HG03060 (cell line): ENCODE results near the gene CLPTM1.

Experiments used
- ATAC-seq: cut with Tn5 transposase; IDR thresholded peaks from one replicate; pipeline ENCODE4 v1.9.1; 2021; ENCODE audit warnings: low read depth, moderate number of reproducible peaks; ENCODE audit not compliant: unreplicated experiment

CLPTM1 gene

DNA sequence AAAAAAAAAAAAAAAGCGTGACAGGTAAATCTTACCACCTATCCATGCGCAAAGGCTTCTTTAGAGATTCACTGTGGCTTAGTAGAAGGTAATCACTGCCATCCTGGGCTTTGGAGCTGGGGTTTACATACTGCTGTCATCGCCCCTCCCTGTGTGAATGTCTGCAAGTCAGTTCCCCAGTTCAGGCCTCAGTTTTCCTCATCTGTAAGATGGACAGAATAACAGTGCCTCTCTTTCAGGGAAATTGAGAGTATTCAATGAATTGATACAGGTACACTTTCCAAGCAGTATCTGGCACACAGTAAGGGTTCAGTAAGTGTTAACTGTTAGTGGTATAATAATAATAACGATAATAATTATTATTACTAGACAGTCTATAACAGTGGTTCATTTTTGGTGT, 48.3 kb downstream of the CLPTM1 start:
- ATAC-seq, result no peak

GRCh38 chr19:45005787-45006186, 50.6 kb downstream of the CLPTM1 start:
- no peak for ATAC-seq

DNA sequence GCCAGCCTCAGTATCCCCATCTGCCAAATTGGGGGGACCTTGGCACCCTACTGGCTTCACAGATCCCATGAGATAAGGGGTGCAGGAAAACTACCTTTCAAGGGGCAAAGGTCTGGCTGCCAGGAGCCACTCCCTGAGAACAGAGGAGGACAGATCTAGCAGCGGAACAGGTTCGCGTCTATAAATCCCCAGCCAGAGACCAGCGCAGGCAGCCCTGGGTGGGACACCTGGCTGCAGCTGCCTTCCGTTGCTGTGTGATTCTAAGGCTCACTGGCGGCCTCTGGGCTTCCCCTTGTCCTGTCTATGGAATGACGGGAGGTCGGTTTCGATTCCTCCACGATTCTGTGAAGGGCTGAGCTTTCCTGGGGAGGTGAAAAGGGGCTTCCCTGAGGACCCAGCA, 53.4 kb downstream of the CLPTM1 start:
- ATAC-seq, result no peak

DNA sequence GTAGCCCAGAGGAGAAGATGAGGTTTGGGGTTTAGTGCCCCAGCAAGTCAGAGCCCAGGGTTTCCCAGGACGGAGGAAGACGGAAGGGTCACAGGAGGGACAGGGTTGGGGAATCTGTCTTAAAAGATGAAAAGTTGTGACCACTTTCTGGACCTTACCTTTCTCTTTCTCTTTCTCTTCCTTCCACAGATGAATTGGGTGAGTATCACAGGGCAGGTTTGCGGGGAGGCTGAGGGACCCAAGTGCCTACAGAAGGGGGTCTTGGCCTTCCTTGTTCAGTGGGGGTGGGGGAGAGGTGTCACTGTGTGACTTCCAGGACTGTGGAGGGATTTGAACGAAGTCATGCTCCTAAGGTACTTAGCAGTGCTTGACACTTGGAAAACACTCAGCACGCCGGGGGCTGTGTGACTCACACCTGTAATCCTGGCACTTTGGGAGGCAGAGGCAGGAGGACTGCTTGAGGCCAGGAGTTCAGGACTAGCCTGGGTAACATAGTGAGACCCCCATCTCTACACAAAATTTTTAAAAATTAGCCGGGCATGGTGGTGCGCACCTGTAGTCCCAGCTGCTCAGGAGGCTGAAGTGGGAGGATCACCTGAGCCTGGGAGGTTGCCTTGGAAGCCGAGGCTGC, 54.6 kb downstream of the CLPTM1 start:
- ATAC-seq, result no peak

- ATAC-seq, result no peak
Observed at GRCh38 chr19:45010306-45010705, 55.1 kb downstream of the CLPTM1 start.

- no peak for ATAC-seq
Observed at GRCh38 chr19:45011959-45012358, 56.8 kb downstream of the CLPTM1 start.

DNA sequence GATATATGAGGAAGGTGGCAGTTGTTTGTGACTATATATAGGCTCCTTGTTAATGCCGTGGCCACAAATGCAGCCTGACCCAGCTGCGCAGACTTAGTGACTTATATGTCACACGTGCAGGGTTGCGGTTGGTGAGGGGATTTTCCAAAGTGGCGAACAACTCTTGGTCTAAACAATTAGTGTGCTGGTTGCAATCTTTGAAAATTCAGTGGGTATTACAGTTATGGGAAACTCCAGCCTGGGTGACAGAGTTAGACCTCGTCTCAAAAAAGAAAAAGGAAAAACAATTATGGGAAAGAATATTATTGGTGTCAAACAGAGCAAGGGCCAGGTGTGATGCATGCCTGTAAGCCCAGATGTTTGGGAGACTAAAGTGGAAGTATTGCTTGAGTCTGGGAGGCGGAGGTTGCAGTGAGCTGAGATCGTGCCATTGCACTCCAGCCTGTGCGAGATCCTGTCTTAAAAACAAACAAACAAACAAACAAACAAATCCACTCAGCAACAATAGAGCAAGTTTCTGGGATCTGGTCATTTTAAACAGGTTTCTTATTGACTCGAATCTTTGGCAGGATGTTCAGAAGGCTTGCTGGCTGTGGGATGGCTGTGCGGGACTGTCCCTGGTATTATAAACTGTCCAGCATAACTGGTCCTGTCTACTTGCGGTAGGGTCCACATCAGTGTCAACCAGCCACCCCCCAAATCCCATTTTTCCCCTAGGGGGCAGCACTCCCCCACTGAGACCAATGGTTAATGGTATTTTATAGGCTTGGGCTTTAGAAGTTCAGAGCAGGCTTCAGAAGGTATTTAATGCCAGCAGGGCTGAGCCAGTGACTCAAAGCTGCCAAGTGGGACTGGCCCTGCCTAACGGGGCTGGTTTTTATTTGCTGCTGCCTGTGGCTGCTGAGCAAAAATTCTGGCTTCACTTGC, 61.5 kb downstream of the CLPTM1 start:
- ATAC-seq, result peak; percentile 67

- no peak for ATAC-seq
Observed at GRCh38 chr19:45019187-45019586, 64.0 kb downstream of the CLPTM1 start.

- no peak for ATAC-seq
Observed at GRCh38 chr19:45020071-45020470, 64.9 kb downstream of the CLPTM1 start.

DNA sequence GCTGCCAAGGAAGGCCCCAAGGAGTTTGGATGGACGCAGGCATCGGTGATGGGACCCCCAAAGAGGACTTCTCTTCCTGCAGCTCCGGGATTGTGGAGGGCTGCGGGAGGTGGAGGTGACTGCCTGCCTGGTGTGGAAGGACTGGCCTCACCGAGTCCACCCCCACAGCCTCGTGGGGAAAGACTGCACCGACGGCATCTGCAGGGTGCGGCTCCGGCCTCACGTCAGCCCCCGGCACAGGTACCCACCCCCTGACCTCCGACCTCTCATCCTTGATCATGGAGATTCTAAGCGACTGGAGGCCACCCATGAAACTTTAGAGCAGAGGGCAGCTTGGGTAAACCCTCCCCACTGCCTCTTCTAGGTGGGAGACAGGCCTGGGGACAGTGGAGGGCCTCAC, 66.8 kb downstream of the CLPTM1 start:
- no peak for ATAC-seq

DNA sequence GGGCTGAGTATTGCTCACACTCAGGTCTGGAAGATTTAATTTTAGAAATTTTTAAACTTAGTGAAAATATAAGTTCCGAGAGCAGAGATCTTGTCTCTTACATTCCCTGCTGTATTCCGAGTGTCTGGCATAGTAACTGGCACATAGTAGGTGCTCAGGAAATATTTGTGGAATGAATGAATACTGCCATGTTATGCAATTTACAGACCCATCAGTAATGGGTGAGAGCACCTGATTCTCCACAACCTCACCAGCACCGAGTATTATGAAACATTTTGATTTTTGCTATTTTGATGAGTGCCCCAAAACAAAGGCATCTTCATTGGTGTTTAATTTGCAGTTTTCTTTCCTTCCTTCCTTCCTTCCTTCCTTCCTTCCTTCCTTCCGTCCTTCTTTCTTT, 67.9 kb downstream of the CLPTM1 start:
- ATAC-seq, result no peak

- no peak for ATAC-seq
Observed at GRCh38 chr19:45025264-45025663, 70.1 kb downstream of the CLPTM1 start.

GRCh38 chr19:45027371-45027770, 72.2 kb downstream of the CLPTM1 start:
- ATAC-seq, result no peak

GRCh38 chr19:45030825-45031224, 75.6 kb downstream of the CLPTM1 start:
- no peak for ATAC-seq

- no peak for ATAC-seq
Observed at GRCh38 chr19:45032421-45032820, 77.2 kb downstream of the CLPTM1 start.

DNA sequence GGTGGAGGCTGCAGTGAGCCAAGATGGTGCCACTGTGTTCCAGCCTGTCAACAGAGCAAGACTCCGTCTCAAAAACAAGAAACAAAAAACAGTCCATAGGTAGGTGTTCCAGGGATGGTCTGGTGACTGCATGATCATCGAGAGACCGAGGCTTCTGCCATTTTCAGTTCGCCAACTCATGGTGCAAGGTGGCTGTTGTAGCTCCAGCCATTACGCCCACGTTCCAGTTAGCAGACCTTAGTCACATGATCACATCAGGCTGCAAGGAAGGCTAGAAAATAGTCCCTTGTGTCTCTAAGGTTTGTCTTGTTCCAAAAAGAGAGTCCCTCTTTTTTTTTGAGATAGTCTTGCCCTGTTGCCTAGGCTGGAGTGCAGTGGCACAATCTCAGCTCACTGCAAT, 80.6 kb downstream of the CLPTM1 start:
- ATAC-seq, result no peak

GRCh38 chr19:45037393-45038169, 82.4 kb downstream of the CLPTM1 start:
- no peak for ATAC-seq

DNA sequence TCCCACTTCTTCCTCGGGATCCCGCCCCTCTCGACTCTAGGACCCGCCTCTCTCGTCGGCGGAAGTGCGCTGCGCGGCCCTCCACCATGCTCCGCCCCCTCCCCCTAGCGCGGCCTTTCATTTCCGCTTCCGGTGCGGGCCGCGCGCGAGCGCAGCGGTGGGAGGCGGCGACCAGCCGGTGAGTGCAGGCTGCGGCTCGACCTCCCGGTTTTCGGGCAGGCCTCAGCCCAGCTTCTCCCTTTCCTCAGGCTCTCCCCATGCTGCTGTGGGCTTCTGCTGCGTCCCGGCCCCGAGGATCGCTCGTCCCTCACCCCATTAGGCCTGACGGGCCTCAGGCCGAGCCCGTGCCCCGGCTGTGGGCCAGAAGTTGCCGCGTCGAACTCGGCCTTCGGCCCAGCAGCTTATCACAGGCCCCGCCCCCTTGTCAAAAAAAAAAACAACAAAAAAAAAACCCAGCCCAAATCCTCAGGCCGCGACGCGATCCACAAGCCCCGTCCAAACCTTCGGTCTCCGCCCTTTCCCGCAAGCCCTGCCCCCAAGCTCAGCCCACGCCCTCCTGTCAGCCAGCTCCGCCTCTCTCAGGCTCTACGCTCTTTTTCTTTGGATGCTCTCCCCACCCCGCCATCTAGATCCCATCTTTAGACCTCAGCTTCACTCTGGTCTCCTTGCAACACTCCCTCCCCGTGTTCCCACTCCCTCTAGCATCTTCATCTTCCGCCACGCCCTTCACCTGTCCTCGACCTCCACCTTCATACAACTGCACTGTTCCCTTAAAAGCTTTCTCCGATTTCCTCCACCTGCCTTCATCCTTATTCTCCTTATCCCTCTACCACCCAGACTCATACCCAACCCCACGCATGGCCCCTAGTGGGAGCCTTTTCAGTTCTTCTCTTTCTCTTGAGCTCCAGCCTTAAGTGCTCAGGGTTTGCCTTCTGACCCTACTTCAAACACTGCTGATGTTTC, 84.0 kb downstream of the CLPTM1 start, which contains the start of gene CLASRP:
CLASRP (plus strand) TSS at position 115 of the 963 bp plus-strand sequence. CDS start 1,168 bp downstream, outside the sequence.
- no peak for ATAC-seq

- ATAC-seq, result no peak
Observed at GRCh38 chr19:45040059-45040771, 85.0 kb downstream of the CLPTM1 start.
